CD4-positive, alpha-beta memory T cell (primary cell): ENCODE data around the gene GALNT18. TPM values are rescaled to one million over a fixed set of nuclear protein-coding genes. Genes with fewer than 3 reads are reported as not detected.

Experiments used
- CTCF ChIA-PET: fragments of 350-600 bp; sonication (Branson Sonifier 250); formaldehyde crosslinking; loops from one replicate; lab custom pipeline; 2021; ENCODE audit warnings: inconsistent platforms; ENCODE audit not compliant: partially characterized antibody; lab: Charles Lee
- POLR2A ChIA-PET: fragments of 350-600 bp; sonication (Branson Sonifier 250); formaldehyde crosslinking; loops from one replicate; lab custom pipeline; 2021; ENCODE audit not compliant: partially characterized antibody; lab: Charles Lee
- DNase-seq, 5 donors: peaks; one replicate each; pipeline versions ENCODE4 v3.0.0 to v3.0.0-alpha.2; 2020 to 2022; ENCODE audit warnings: mixed read lengths in 1 of 5
- H3K27ac ChIP-seq: one replicate; pipeline ENCODE4 v1.7.0; 2013; ENCODE audit warnings: low read depth, low read length
- H3K27me3 ChIP-seq: 2 replicates; pipeline ENCODE4 v1.7.0; 2013; ENCODE audit warnings: mild to moderate bottlenecking, low read length, moderate library complexity; ENCODE audit not compliant: insufficient read depth
- H3K36me3 ChIP-seq: 2 replicates; pipeline ENCODE4 v1.7.0; 2013; ENCODE audit warnings: mild to moderate bottlenecking, low read length, moderate library complexity; ENCODE audit not compliant: insufficient read depth
- H3K4me1 ChIP-seq: 2 replicates; pipeline ENCODE4 v1.7.0; 2013; ENCODE audit warnings: mild to moderate bottlenecking, low read length, moderate library complexity; ENCODE audit not compliant: insufficient read depth
- H3K4me3 ChIP-seq, 2 donors: one replicate each; pipeline ENCODE4 v1.7.0; 2013; ENCODE audit warnings: low read length in 2 of 2, mild to moderate bottlenecking in 1 of 2
- H3K9me3 ChIP-seq, 2 donors: one replicate each; pipeline ENCODE4 v1.7.0; 2013; ENCODE audit warnings: low read length in 2 of 2, control low read depth in 1 of 2; ENCODE audit not compliant: control insufficient read depth in 1 of 2
- H3K27ac Mint-ChIP-seq, 7 donors: one replicate each; pipeline ENCODE4 v1.8.0; 2020 to 2021; ENCODE audit warnings: mixed read lengths in 7 of 7, mild to moderate bottlenecking in 6 of 7, inconsistent platforms in 3 of 7, moderate library complexity in 3 of 7
- H3K27me3 Mint-ChIP-seq, 2 donors: one replicate each; pipeline ENCODE4 v1.8.0; 2020 to 2021; ENCODE audit warnings: mixed read lengths in 2 of 2
- H3K36me3 Mint-ChIP-seq, 2 donors: one replicate each; pipeline ENCODE4 v1.8.0; 2020 to 2021; ENCODE audit warnings: mixed read lengths in 2 of 2, inconsistent platforms in 1 of 2, mild to moderate bottlenecking in 1 of 2
- H3K4me1 Mint-ChIP-seq, 4 donors: one replicate each; pipeline ENCODE4 v1.8.0; 2020 to 2021; ENCODE audit warnings: mixed read lengths in 4 of 4, mild to moderate bottlenecking in 1 of 4
- H3K4me3 Mint-ChIP-seq, 8 donors: one replicate each; pipeline ENCODE4 v1.8.0; 2020 to 2021; ENCODE audit warnings: mixed read lengths in 8 of 8, mild to moderate bottlenecking in 7 of 8, moderate library complexity in 6 of 8, inconsistent platforms in 3 of 8
- H3K9me3 Mint-ChIP-seq, 8 donors: one replicate each; pipeline ENCODE4 v1.8.0; 2020 to 2021; ENCODE audit warnings: mixed read lengths in 8 of 8, mild to moderate bottlenecking in 5 of 8, inconsistent platforms in 3 of 8, moderate library complexity in 1 of 8
- intact Hi-C: fragments of 100-400 bp; cut with micrococcal nuclease; formaldehyde crosslinking; loops from one replicate; pipeline ENCODE4 v1.15.1; 2023
- polyA plus RNA-seq, 2 donors: library from polyadenylated mRNA; unstranded; fragments of 300-500 nt; fragmentation: Illumina TruSeq; gene quantifications; one replicate each; pipeline ENCODE4 v1.2.3, GENCODE V29; 2021
- total RNA-seq, 2 experiments: library from RNA; stranded (reverse); gene quantifications; one replicate each; pipeline ENCODE4 v1.2.3, GENCODE V29; 2021

GALNT18 gene
- total and polyA plus RNA-seq, 4 experiments from 2014 or later: not detected

DNA sequence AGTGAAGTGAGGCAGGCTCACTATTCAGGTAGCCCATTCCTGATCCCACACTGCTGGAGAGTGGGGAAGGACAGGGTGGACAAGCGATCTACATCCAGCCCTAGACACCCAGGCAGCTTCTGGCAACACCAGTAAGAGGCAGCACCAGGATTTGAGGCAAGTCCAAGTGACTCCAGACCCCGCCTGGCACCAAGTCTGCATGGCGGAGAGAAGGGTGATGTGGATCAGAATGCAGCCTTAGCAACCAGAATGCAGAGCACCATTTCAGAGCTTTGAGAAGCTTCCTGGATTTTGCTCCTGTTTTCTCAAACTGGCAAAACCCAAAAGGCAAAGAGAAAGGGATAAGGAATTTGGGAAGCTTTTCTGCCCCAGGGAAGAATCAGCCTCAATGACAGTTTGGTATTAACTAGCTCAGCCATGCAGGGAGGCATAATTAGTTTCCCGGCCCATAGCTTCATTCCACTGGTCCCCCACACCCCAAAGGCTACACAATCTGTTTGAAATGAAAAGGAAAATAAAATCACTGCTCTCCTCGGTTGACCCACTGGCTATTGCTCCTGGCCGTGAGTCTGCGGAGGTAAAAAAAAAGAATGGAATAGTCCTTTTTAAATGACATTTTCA, 17.3 kb downstream of the GALNT18 start:
- H3K9me3 ChIP-seq: no peaks in the 10 kb centered on the region
- CTCF ChIA-PET: no interaction called here
- no peak for DNase-seq

DNA sequence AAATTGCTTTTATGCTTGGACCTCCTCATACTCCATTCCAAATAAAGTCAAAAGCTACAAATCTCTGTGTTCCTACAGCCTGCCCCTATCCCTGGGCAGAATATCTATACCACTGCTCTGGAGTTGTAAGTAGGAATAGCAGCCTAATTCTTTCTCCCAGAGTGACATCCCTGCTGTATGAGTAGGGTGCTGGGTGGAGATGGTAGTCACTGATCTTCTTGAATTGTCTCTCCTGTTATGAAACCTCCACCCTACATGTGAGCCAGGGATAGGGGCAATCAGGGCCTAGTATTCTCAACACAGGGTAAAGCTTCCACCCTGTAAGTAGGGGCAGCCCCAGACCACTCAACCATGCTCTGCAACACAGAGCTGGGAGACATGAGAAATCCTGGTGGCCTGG, 19.8 kb downstream of the GALNT18 start:
- CTCF ChIA-PET: interaction anchor here (1.1 kb wide), 1 partner anchor 9 kb away, joined by 4 read pairs; no protein-coding TSS in a partner anchor
- POLR2A ChIA-PET: no interaction called here
- peaks cover 4 to 20% of the 10 kb centered on the region in 2 donors for H3K27me3 Mint-ChIP-seq

More for the DNA sequence above, 17.3 kb downstream of the GALNT18 start:
- no peak overlapping the region for H3K4me3 Mint-ChIP-seq
- Histone ChIP-seq H3K27ac (no peak overlapping the region), H3K4me3 (no peak overlapping the region), H3K4me1 (no peaks in the 10 kb centered on the region), H3K27me3 (no peaks in the 10 kb centered on the region), H3K36me3 (no peaks in the 10 kb centered on the region)
- no peaks in the 10 kb centered on the region for H3K36me3 Mint-ChIP-seq
- H3K27me3 Mint-ChIP-seq: peaks cover 9 to 26% of the 10 kb centered on the region in 2 donors
- H3K27ac Mint-ChIP-seq: no peak overlapping the region
- POLR2A ChIA-PET: no interaction called here
- intact Hi-C loops: no loop called here
- H3K9me3 Mint-ChIP-seq: peaks cover 0 to 10% (median 3%) of the 10 kb centered on the region in 8 donors
- H3K4me1 Mint-ChIP-seq: peaks cover 0 to 4% (median 2%) of the 10 kb centered on the region in 4 donors

DNA sequence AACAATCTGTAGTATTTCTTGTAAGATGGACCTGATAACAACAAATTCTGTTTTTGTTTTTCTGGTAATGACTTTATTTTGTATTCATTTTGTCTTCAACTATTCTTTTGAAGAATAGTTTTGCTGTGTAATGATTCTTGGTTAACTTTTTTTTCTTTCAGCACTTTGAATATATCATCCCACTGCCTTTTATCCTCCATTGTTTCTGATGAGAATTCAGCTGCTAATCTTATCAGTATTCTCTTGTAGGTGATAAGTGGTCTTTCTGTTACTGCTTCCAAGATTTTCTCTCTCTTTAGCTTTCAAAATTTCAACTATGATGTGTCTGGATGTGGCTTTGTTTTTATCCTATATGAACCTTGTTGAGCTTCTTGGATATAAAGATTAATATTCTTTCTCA, 21.5 kb downstream of the GALNT18 start:
- H3K27me3 Mint-ChIP-seq: peaks cover 4 to 17% of the 10 kb centered on the region in 2 donors
- Histone ChIP-seq H3K4me3 (no peak overlapping the region), H3K4me1 (no peaks in the 10 kb centered on the region), H3K9me3 (no peaks in the 10 kb centered on the region), H3K27me3 (no peaks in the 10 kb centered on the region), H3K36me3 (no peaks in the 10 kb centered on the region), H3K27ac (no peak overlapping the region)
- no peaks in the 10 kb centered on the region for H3K36me3 Mint-ChIP-seq
- CTCF ChIA-PET: no interaction called here
- no peak for DNase-seq
- H3K4me3 Mint-ChIP-seq: no peak overlapping the region
- H3K9me3 Mint-ChIP-seq: peaks cover 0 to 10% (median 3%) of the 10 kb centered on the region in 8 donors
- H3K4me1 Mint-ChIP-seq: no peaks in the 10 kb centered on the region
- intact Hi-C loops: no loop called here
- POLR2A ChIA-PET: no interaction called here
- H3K27ac Mint-ChIP-seq: no peak overlapping the region

More for the DNA sequence above, 19.8 kb downstream of the GALNT18 start:
- Histone ChIP-seq H3K4me1 (no peaks in the 10 kb centered on the region), H3K4me3 (no peak overlapping the region), H3K27ac (no peak overlapping the region), H3K9me3 (no peaks in the 10 kb centered on the region), H3K36me3 (no peaks in the 10 kb centered on the region), H3K27me3 (no peaks in the 10 kb centered on the region)
- DNase-seq: no peak
- Mint-ChIP-seq H3K9me3 (peaks cover 0 to 10% (median 3%) of the 10 kb centered on the region in 8 donors), H3K4me3 (no peak overlapping the region), H3K27ac (no peak overlapping the region), H3K4me1 (no peaks in the 10 kb centered on the region), H3K36me3 (no peaks in the 10 kb centered on the region)
- intact Hi-C loops: no loop called here

DNA sequence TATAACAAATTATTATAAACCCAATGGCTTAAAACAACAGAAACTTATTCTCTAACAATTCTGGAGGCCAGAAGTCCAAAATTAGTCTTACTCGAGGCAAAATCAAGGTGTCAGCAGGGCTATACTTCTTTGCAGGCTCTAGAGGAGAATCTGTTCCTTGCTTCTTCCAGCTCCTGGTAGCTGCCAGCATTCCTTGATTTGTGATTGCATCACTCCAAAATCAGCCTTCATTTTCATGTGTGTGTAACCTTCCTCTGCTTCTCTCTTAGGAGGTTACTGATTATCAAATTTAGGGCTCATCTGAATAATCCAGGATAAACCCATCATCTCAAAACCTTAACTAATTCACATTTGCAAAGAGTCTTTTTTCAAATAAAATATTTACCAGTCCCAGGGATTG, 23.6 kb downstream of the GALNT18 start:
- H3K36me3 Mint-ChIP-seq: no peaks in the 10 kb centered on the region
- Histone ChIP-seq H3K36me3 (no peaks in the 10 kb centered on the region), H3K27me3 (no peaks in the 10 kb centered on the region), H3K4me3 (no peak overlapping the region), H3K27ac (no peak overlapping the region), H3K9me3 (no peaks in the 10 kb centered on the region), H3K4me1 (no peaks in the 10 kb centered on the region)
- H3K4me1 Mint-ChIP-seq: no peaks in the 10 kb centered on the region
- POLR2A ChIA-PET: no interaction called here
- peaks cover 3 to 10% of the 10 kb centered on the region in 2 donors for H3K27me3 Mint-ChIP-seq
- DNase-seq: no peak
- CTCF ChIA-PET: no interaction called here
- no peak overlapping the region for H3K4me3 Mint-ChIP-seq
- intact Hi-C loops: no loop called here
- no peak overlapping the region for H3K27ac Mint-ChIP-seq
- peaks cover 0 to 10% (median 3%) of the 10 kb centered on the region in 8 donors for H3K9me3 Mint-ChIP-seq

DNA sequence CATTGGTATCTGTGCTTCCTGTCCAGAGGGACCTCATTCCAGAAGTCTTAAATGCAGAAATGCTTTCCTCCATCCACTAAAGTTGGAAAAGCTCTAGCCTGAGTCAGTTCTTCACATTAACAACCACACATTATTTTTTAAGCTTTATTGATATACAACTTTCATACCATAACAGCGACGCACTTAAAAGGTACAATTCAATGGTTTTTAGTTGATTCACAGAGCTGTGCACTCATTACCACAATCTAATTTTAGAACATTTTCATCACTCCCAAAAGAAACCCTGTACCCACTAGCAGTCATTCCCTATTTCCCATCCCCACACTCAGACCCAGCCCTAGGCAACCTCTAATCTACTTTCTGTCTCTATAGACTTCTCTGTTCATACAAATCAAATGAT, 27.6 kb downstream of the GALNT18 start:
- Histone ChIP-seq H3K4me3 (no peak overlapping the region), H3K4me1 (no peaks in the 10 kb centered on the region), H3K27ac (no peak overlapping the region), H3K27me3 (no peaks in the 10 kb centered on the region), H3K36me3 (no peaks in the 10 kb centered on the region), H3K9me3 (no peaks in the 10 kb centered on the region)
- Mint-ChIP-seq H3K4me3 (no peak overlapping the region), H3K9me3 (no peaks in the 10 kb centered on the region), H3K4me1 (no peaks in the 10 kb centered on the region), H3K27me3 (peaks cover 0 to 2% of the 10 kb centered on the region in 2 donors), H3K27ac (no peak overlapping the region), H3K36me3 (no peaks in the 10 kb centered on the region)
- no peak for DNase-seq
- ChIA-PET POLR2A (no interaction called here), CTCF (no interaction called here)
- intact Hi-C loops: no loop called here

DNA sequence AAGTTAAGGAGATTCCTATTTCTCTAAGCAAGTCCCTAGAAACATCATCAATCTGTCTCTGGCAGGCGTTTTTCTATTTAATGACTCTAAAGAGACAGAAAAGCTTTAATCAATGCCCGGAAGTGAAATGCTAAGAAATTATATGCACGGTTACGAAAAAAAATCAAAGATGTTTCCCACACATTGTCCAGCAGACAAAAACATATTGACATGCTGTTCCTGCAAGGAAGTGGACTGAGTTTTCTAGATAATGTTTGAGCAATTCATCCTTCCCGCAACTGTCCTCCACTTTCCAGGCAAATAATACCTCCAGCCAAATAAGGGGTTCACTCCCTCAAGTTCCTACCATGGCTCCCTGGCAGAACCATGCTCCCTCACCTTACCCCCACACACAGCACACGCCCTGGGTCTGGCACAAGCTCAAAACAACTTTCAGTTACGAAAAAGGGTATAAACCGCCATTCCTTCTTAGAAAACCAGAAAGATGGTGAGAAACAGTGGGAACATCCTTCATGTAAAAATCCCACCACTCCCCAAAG, 29.6 kb downstream of the GALNT18 start:
- POLR2A ChIA-PET: no interaction called here
- CTCF ChIA-PET: no interaction called here
- H3K36me3 Mint-ChIP-seq: no peaks in the 10 kb centered on the region
- no peak overlapping the region for H3K27ac Mint-ChIP-seq
- H3K4me1 ChIP-seq: no peaks in the 10 kb centered on the region
- DNase-seq: no peak
- no peak overlapping the region for H3K4me3 ChIP-seq
- no peaks in the 10 kb centered on the region for H3K4me1 Mint-ChIP-seq
- intact Hi-C loops: no loop called here
- no peaks in the 10 kb centered on the region for H3K9me3 Mint-ChIP-seq
- H3K4me3 Mint-ChIP-seq: no peak overlapping the region
- H3K27me3 ChIP-seq: no peaks in the 10 kb centered on the region
- no peaks in the 10 kb centered on the region for H3K27me3 Mint-ChIP-seq
- H3K9me3 ChIP-seq: no peaks in the 10 kb centered on the region
- no peak overlapping the region for H3K27ac ChIP-seq
- H3K36me3 ChIP-seq: no peaks in the 10 kb centered on the region

DNA sequence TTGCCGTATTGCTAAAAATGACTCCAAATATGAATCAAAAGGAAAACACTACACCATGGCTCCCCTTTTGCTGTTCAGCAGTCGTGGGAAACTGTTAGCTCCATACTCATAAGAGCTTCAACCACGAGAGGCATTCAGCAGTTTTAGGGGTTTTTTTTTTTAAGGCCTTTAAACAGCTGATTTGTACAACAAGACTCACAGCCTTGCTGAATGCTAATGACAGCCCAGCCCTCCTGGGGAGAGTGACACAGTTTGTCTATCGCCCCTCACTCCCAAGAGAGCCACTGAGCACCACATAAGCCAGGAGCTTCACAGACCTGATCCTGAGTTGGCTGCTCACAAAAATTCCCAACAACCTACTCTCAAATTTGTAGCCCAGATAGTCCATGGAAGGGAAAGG, 32.4 kb downstream of the GALNT18 start:
- Histone ChIP-seq H3K9me3 (no peaks in the 10 kb centered on the region), H3K36me3 (no peaks in the 10 kb centered on the region), H3K27me3 (no peaks in the 10 kb centered on the region), H3K27ac (no peak overlapping the region), H3K4me3 (no peak overlapping the region), H3K4me1 (no peaks in the 10 kb centered on the region)
- no peak for DNase-seq
- no peaks in the 10 kb centered on the region for H3K9me3 Mint-ChIP-seq
- no peaks in the 10 kb centered on the region for H3K4me1 Mint-ChIP-seq
- no peak overlapping the region for H3K27ac Mint-ChIP-seq
- no peaks in the 10 kb centered on the region for H3K36me3 Mint-ChIP-seq
- no peak overlapping the region for H3K4me3 Mint-ChIP-seq
- intact Hi-C loops: no loop called here
- POLR2A ChIA-PET: no interaction called here
- H3K27me3 Mint-ChIP-seq: peaks cover 0 to 2% of the 10 kb centered on the region in 2 donors
- CTCF ChIA-PET: no interaction called here
